ENCODE results near the gene TMCO1.

DNA sequence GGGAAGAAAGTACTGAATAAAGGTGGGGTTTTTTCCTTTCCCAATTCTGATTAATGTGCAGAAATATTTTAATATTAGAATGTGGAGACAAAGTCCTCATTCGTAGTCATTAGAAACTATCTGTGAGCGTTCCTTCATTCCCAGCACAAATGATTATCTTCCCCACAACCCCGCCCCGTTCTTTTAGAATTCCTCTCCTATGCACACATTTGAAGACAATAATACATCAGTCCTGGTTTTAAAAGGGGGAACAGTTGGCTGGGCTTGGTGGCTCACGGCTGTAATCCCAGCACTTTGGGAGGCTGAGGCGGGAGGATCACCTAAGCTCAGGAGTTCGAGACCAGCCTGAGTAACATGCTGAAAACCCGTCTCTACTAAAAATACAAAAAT, 71.2 kb downstream of the TMCO1 start:
- TF ChIP-seq, protein P1, sequence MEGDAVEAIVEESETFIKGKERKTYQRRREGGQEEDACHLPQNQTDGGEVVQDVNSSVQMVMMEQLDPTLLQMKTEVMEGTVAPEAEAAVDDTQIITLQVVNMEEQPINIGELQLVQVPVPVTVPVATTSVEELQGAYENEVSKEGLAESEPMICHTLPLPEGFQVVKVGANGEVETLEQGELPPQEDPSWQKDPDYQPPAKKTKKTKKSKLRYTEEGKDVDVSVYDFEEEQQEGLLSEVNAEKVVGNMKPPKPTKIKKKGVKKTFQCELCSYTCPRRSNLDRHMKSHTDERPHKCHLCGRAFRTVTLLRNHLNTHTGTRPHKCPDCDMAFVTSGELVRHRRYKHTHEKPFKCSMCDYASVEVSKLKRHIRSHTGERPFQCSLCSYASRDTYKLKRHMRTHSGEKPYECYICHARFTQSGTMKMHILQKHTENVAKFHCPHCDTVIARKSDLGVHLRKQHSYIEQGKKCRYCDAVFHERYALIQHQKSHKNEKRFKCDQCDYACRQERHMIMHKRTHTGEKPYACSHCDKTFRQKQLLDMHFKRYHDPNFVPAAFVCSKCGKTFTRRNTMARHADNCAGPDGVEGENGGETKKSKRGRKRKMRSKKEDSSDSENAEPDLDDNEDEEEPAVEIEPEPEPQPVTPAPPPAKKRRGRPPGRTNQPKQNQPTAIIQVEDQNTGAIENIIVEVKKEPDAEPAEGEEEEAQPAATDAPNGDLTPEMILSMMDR (IDR thresholded peaks at IDR 0.05), result no peak
- TF ChIP-seq POLR2A (IDR thresholded peaks at IDR 0.05), result no peak

Data from Peyer's patch (tissue), 4 donors.